Measurements from ENCODE around the gene MARCHF10. TPM values are rescaled to one million over a fixed set of nuclear protein-coding genes. Genes with fewer than 3 reads are reported as not detected.
A peak's percentile ranks its signal among the peaks of the same experiment; 100 is the strongest.

Gene MARCHF10
- total and polyA plus RNA-seq, 2 donors (not counting 3 experiments of a cell fraction or from before 2014, with no cell fraction given), result 0.11 TPM; not detected in 1

DNA sequence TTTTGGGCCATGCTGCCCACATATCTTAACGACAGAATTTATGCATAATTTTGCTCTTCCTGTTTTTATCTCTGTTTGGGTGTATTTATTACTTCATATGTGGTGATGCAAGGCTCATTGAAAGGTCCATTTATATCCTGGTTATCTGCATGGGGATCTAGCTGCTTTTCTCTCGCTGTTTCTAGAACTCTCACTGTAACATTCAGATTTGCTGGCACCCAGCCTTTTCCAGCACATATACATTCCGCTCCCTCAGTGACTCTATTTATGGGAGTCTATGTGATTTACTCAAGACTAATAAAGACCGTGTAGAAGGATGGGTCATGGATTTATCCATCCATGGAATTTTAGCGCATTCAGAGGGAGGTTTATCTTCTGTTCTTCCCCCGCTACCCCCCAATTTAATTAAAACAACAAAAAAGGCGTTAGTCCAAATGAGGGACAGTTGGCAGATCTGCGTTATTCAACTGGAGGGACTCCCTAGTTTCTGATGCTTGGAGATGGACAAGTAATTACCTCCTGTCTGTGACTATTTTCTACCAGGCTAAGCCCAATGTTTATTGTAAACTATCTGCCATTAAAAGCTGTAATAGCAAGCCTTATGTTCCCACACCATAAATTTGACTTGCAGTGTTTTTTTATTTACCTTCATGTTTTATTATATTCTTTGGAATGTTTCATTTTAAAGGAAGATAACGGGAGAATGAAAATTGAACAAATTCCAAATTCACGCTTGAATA, 19.8 kb upstream of the MARCHF10 start:
- no peaks in the 10 kb centered on the region for H3K79me2 ChIP-seq (ENCODE audit: control insufficient read depth, insufficient read depth, low read length)
- FAIRE-seq, result peak; percentile 59
- H3K27me3 ChIP-seq (ENCODE audit: control insufficient read depth in 2 of 2, insufficient read depth in 2 of 2, low read length in 2 of 2), result no peaks in the 10 kb centered on the region
- no peak overlapping the region for H3K4me3 ChIP-seq (replicated peaks in 1 of 3; ENCODE audit: insufficient read depth in 1 of 3, low read depth in 1 of 3, low read length in 3 of 3)
- intact Hi-C loops (cut with micrococcal nuclease), result no loop called here
- no peaks in the 10 kb centered on the region for H3K9me3 ChIP-seq (replicated peaks; ENCODE audit: control insufficient read depth, insufficient read depth, low read length)
- H3K9me1 ChIP-seq (replicated peaks; ENCODE audit: control insufficient read depth, extremely low read depth, insufficient read depth, low read length), result no peaks in the 10 kb centered on the region
- peaks cover 9% of the 10 kb centered on the region for H3K4me1 ChIP-seq (ENCODE audit: control insufficient read depth, extremely low read depth, insufficient read depth, low read length)
- no peak overlapping the region for H3K27ac ChIP-seq (ENCODE audit: insufficient read depth, low read depth, low read length)
- H3K4me2 ChIP-seq (ENCODE audit: insufficient read depth, low read length), result peak overlapping the region; percentile 16
- H3K36me3 ChIP-seq (ENCODE audit: control insufficient read depth in 2 of 2, extremely low read depth in 1 of 2, insufficient read depth in 2 of 2, low read length in 2 of 2), result no peaks in the 10 kb centered on the region
- no peaks in the 10 kb centered on the region for H4K20me1 ChIP-seq (replicated peaks; ENCODE audit: control insufficient read depth, extremely low read depth, insufficient read depth, low read length)
- BruUV-seq (replicated peaks), result no TSS peak
- ChIA-PET POLR2A (no interaction called here), CTCF (no interaction called here)
- peak; percentile 56 for DNase-seq (ENCODE audit: low read depth, low spot score)
- H3K9ac ChIP-seq (replicated peaks; ENCODE audit: extremely low read depth, insufficient read depth, low read length), result no peak overlapping the region
- H2AFZ ChIP-seq (ENCODE audit: low read depth, low read length), result peak overlapping the region; percentile 77
- TF ChIP-seq GATA2 (IDR thresholded peaks at IDR 0.05; ENCODE audit: insufficient read depth, insufficient read length, low read depth, low read length), result peak; percentile 32
- no peak for TF ChIP-seq FOS (IDR thresholded peaks at IDR 0.05; ENCODE audit: borderline replicate concordance, insufficient read depth, low read length)
- TF ChIP-seq MYC (IDR thresholded peaks at IDR 0.05; ENCODE audit: low read depth, low read length), result no peak
- dilution Hi-C loops (cut with MboI; ENCODE audit: extremely low pct_ligation_motif_present, low sequenced_read_pairs), result no loop called here

GRCh38 chr17:62826956-62827355, 18.8 kb upstream of the MARCHF10 start:
- BruUV-seq (replicated peaks), result no TSS peak
- Histone ChIP-seq H3K36me3 (ENCODE audit: control insufficient read depth in 2 of 2, extremely low read depth in 1 of 2, insufficient read depth in 2 of 2, low read length in 2 of 2) (no peaks in the 10 kb centered on the region), H3K4me3 (replicated peaks in 1 of 3; ENCODE audit: insufficient read depth in 1 of 3, low read depth in 1 of 3, low read length in 3 of 3) (no peak overlapping the region), H3K9ac (replicated peaks; ENCODE audit: extremely low read depth, insufficient read depth, low read length) (no peak overlapping the region), H2AFZ (ENCODE audit: low read depth, low read length) (no peak overlapping the region), H3K9me1 (replicated peaks; ENCODE audit: control insufficient read depth, extremely low read depth, insufficient read depth, low read length) (no peaks in the 10 kb centered on the region), H3K79me2 (ENCODE audit: control insufficient read depth, insufficient read depth, low read length) (no peaks in the 10 kb centered on the region), H3K27ac (ENCODE audit: insufficient read depth, low read depth, low read length) (no peak overlapping the region), H3K27me3 (ENCODE audit: control insufficient read depth in 2 of 2, insufficient read depth in 2 of 2, low read length in 2 of 2) (no peaks in the 10 kb centered on the region), H3K4me1 (ENCODE audit: control insufficient read depth, extremely low read depth, insufficient read depth, low read length) (peaks cover 13% of the 10 kb centered on the region), H3K9me3 (replicated peaks; ENCODE audit: control insufficient read depth, insufficient read depth, low read length) (no peaks in the 10 kb centered on the region), H3K4me2 (ENCODE audit: insufficient read depth, low read length) (no peak overlapping the region), H4K20me1 (replicated peaks; ENCODE audit: control insufficient read depth, extremely low read depth, insufficient read depth, low read length) (no peaks in the 10 kb centered on the region)
- FAIRE-seq (no peak), DNase-seq (ENCODE audit: low read depth, low spot score) (no peak)
- dilution Hi-C loops (cut with MboI; ENCODE audit: extremely low pct_ligation_motif_present, low sequenced_read_pairs), result no loop called here
- POLR2A ChIA-PET, result no interaction called here
- TF ChIP-seq MAX (IDR thresholded peaks at IDR 0.05; ENCODE audit: insufficient read depth, insufficient read length) (no peak), FOS (IDR thresholded peaks at IDR 0.05; ENCODE audit: borderline replicate concordance, insufficient read depth, low read length) (no peak), POLR2AphosphoS5 (IDR thresholded peaks at IDR 0.05; ENCODE audit: insufficient read depth, low read depth, low read length) (no peak), MYC (IDR thresholded peaks at IDR 0.05; ENCODE audit: low read depth, low read length) (no peak), EZH2 (IDR thresholded peaks at IDR 0.05; ENCODE audit: borderline replicate concordance, low read depth, low read length, severe bottlenecking) (no peak), JUN (IDR thresholded peaks at IDR 0.05; ENCODE audit: borderline replicate concordance, insufficient read depth, insufficient read length, low read depth) (no peak)
- CTCF ChIA-PET, result no interaction called here
- intact Hi-C loops (cut with micrococcal nuclease), result no loop called here
